ENCODE data around the gene SULF2.

SULF2 gene

GRCh38 chr20:47708953-47709833 is 76.1 kb downstream of the SULF2 start:
- Mint-ChIP-seq H3K36me3 (no peaks in the 10 kb centered on the region), H3K27me3 (peaks cover 15% of the 10 kb centered on the region), H3K9me3 (no peaks in the 10 kb centered on the region), H3K4me1 (peaks cover 45% of the 10 kb centered on the region), H3K27ac (no peak overlapping the region), H3K4me3 (no peak overlapping the region)
- ATAC-seq: no peak

- H3K9me3 Mint-ChIP-seq: no peaks in the 10 kb centered on the region
- peaks cover 21% of the 10 kb centered on the region for H3K27me3 Mint-ChIP-seq
- peak; percentile 74 for ATAC-seq
- H3K4me1 Mint-ChIP-seq: peaks cover 45% of the 10 kb centered on the region
- peak overlapping the region; percentile 6 for H3K4me3 Mint-ChIP-seq
- H3K36me3 Mint-ChIP-seq: no peaks in the 10 kb centered on the region
- peak overlapping the region; percentile 13 for H3K27ac Mint-ChIP-seq
These were observed 77.0 kb downstream of the SULF2 start for GRCh38 chr20:47708140-47708807.

GRCh38 chr20:47706345-47706744 is 78.9 kb downstream of the SULF2 start:
- Mint-ChIP-seq H3K9me3 (no peaks in the 10 kb centered on the region), H3K27ac (no peak overlapping the region), H3K4me3 (no peak overlapping the region), H3K36me3 (no peaks in the 10 kb centered on the region), H3K27me3 (peaks cover 23% of the 10 kb centered on the region), H3K4me1 (peaks cover 49% of the 10 kb centered on the region)
- no peak for ATAC-seq

- no peaks in the 10 kb centered on the region for H3K36me3 Mint-ChIP-seq
- no peak for ATAC-seq
- H3K4me1 Mint-ChIP-seq: peaks cover 47% of the 10 kb centered on the region
- H3K27ac Mint-ChIP-seq: no peak overlapping the region
- H3K27me3 Mint-ChIP-seq: peaks cover 30% of the 10 kb centered on the region
- H3K4me3 Mint-ChIP-seq: no peak overlapping the region
- H3K9me3 Mint-ChIP-seq: no peaks in the 10 kb centered on the region
These were observed 79.8 kb downstream of the SULF2 start for GRCh38 chr20:47705497-47705856.

DNA sequence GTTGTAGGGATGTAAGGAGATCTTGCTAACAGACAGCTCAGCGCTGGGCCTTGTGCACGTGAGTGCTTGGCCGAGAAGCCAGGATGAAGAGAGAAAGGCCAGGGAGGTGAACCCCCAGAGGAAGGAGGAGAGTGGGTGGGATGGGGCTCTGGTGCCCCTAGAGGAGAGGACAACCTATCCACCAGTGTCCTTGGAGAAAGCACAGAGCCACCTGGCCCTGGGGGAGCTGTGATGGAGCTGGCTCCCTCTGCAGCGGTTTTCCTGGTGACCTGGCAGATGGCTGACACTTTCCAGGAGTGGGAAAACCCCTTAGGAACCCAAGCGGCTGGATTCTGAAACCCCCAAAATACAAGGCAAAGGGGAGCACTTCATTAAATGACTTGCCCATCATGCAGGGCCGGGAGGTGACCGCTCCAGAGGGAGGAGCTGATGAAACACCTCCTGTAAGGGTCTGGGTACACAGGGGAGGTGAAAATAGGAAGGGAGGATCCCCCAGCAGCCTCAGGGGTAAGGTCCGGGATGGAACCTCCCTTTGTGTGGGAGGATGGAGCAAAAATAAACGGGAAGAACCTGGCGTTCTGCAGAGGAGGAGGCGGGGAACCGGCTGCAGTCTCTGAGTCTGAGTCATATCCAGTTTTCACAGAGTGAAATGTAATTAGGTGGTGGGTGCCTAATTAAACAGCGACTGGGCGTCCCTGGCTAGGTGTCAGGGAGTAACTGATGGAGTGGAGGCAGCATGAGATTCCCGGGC is 80.4 kb downstream of the SULF2 start:
- H3K4me3 Mint-ChIP-seq: no peak overlapping the region
- no peak overlapping the region for H3K27ac Mint-ChIP-seq
- peaks cover 45% of the 10 kb centered on the region for H3K4me1 Mint-ChIP-seq
- H3K9me3 Mint-ChIP-seq: no peaks in the 10 kb centered on the region
- H3K27me3 Mint-ChIP-seq: peaks cover 30% of the 10 kb centered on the region
- H3K36me3 Mint-ChIP-seq: no peaks in the 10 kb centered on the region
- ATAC-seq: no peak

GRCh38 chr20:47703748-47704147 is 81.5 kb downstream of the SULF2 start:
- Mint-ChIP-seq H3K4me1 (peaks cover 42% of the 10 kb centered on the region), H3K4me3 (no peak overlapping the region), H3K9me3 (no peaks in the 10 kb centered on the region), H3K27ac (no peak overlapping the region), H3K36me3 (no peaks in the 10 kb centered on the region), H3K27me3 (peaks cover 30% of the 10 kb centered on the region)
- ATAC-seq: no peak

- peaks cover 24% of the 10 kb centered on the region for H3K4me1 Mint-ChIP-seq
- H3K36me3 Mint-ChIP-seq: no peaks in the 10 kb centered on the region
- H3K4me3 Mint-ChIP-seq: no peak overlapping the region
These were observed 83.7 kb downstream of the SULF2 start for GRCh38 chr20:47701612-47702011.

GRCh38 chr20:47700327-47700726 is 85.0 kb downstream of the SULF2 start:
- H3K9me3 Mint-ChIP-seq: no peaks in the 10 kb centered on the region
- H3K27ac Mint-ChIP-seq: no peak overlapping the region
- H3K36me3 Mint-ChIP-seq: no peaks in the 10 kb centered on the region
- H3K4me3 Mint-ChIP-seq: no peak overlapping the region
- peaks cover 26% of the 10 kb centered on the region for H3K4me1 Mint-ChIP-seq
- no peak for ATAC-seq
- H3K27me3 Mint-ChIP-seq: peaks cover 30% of the 10 kb centered on the region

More at GRCh38 chr20:47701612-47702011, 83.7 kb downstream of the SULF2 start:
- H3K9me3 Mint-ChIP-seq: no peaks in the 10 kb centered on the region
- H3K27ac Mint-ChIP-seq: no peak overlapping the region
- ATAC-seq: peak; percentile 75
- H3K27me3 Mint-ChIP-seq: peaks cover 30% of the 10 kb centered on the region

- Mint-ChIP-seq H3K4me1 (peaks cover 24% of the 10 kb centered on the region), H3K27me3 (peaks cover 24% of the 10 kb centered on the region), H3K4me3 (no peak overlapping the region), H3K36me3 (no peaks in the 10 kb centered on the region), H3K27ac (no peak overlapping the region), H3K9me3 (no peaks in the 10 kb centered on the region)
- no peak for ATAC-seq
These were observed 85.5 kb downstream of the SULF2 start for GRCh38 chr20:47699818-47700217.

GRCh38 chr20:47698142-47698541 is 87.1 kb downstream of the SULF2 start:
- peaks cover 20% of the 10 kb centered on the region for H3K4me1 Mint-ChIP-seq
- H3K27ac Mint-ChIP-seq: no peak overlapping the region
- no peak overlapping the region for H3K4me3 Mint-ChIP-seq
- no peaks in the 10 kb centered on the region for H3K9me3 Mint-ChIP-seq
- peaks cover 9% of the 10 kb centered on the region for H3K27me3 Mint-ChIP-seq
- ATAC-seq: no peak
- no peaks in the 10 kb centered on the region for H3K36me3 Mint-ChIP-seq

- Mint-ChIP-seq H3K36me3 (no peaks in the 10 kb centered on the region), H3K27me3 (peaks cover 9% of the 10 kb centered on the region), H3K4me3 (no peak overlapping the region), H3K4me1 (peaks cover 18% of the 10 kb centered on the region), H3K27ac (no peak overlapping the region), H3K9me3 (no peaks in the 10 kb centered on the region)
- ATAC-seq: no peak
These were observed 88.4 kb downstream of the SULF2 start for GRCh38 chr20:47696856-47697255.

DNA sequence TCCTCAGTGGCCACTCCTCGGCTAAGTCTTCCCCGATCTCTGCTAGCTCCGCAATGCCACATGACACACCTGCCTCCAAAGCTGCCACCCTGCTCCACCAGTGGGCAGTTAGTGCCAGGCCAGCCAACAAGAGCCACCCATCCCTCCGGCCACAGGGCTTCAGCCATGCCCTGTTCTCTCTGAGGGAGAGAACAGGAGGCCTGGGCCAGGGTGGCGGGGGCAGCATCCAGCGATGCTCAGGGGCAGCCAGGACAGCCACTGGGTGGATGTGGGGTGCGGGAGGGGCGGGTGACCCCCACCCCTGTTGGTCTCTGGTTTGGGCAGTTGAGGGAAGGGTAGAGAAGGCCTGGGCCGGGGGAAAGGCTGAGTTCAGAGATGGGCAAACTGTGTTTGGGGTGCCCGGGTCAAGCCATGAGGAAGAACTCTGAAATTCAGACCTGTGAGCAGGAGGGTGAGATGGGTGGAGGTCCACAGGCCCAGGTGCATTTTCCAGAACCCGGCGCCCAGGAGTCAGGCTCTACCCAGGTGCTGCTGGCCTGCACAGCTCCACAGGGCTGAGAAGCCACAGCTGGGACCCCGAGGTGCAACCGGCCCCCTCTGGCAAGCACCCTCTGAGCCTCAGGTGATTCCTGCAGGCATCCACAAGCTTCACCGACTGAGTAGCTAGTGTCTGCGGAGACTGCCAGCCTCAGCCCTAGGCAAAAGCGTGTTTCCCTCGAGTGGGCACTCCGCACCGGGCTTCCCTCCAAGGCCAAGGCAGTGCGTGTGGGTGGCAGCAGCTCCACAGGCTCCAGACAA is 91.1 kb downstream of the SULF2 start:
- no peaks in the 10 kb centered on the region for H3K36me3 Mint-ChIP-seq
- no peak overlapping the region for H3K27ac Mint-ChIP-seq
- no peaks in the 10 kb centered on the region for H3K9me3 Mint-ChIP-seq
- no peaks in the 10 kb centered on the region for H3K27me3 Mint-ChIP-seq
- H3K4me1 Mint-ChIP-seq: peaks cover 13% of the 10 kb centered on the region
- no peak overlapping the region for H3K4me3 Mint-ChIP-seq
- no peak for ATAC-seq

DNA sequence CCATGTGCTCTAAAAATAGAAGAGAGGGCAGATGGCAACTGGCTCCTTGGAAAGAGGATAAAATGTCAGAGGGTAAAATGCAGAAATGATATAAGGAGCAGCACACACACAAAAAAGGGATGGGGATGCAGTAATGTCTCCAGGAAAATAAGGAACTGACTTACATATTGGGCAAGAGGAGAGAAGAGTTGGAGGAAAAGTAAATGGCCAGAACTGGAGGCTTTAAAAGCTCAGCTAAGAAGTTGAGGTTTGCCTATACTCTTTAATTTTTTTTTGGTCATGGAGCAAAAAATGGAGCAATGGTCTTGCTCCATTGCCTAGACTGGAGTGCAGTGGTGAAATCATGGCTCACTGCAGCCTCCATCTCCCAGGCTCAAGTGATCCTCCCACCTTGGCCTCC is 93.7 kb downstream of the SULF2 start:
- no peak for ATAC-seq
- H3K27ac Mint-ChIP-seq: no peak overlapping the region
- no peaks in the 10 kb centered on the region for H3K36me3 Mint-ChIP-seq
- peaks cover 19% of the 10 kb centered on the region for H3K27me3 Mint-ChIP-seq
- H3K9me3 Mint-ChIP-seq: no peaks in the 10 kb centered on the region
- H3K4me3 Mint-ChIP-seq: no peak overlapping the region
- peaks cover 13% of the 10 kb centered on the region for H3K4me1 Mint-ChIP-seq

DNA sequence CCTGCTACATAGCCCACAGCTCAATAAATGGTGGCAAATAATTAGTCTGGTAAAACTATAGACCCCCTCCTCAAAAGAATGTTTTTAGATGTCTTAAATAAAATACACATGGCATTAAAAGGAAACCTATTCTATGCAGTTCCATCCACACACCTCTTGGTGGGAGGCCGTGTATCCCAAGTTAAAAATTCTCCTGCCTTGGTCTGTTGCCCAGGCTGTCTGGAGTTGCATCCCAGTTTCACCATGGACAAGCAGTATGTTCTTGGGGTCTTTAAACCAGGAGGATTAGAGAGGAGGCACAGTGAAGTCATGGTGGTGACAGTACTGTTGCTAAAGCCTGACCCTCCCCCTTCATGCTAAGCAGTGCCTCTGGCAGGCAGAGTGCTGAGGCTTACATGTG is 95.5 kb downstream of the SULF2 start:
- ATAC-seq: no peak
- H3K27me3 Mint-ChIP-seq: peaks cover 19% of the 10 kb centered on the region
- H3K4me1 Mint-ChIP-seq: peaks cover 6% of the 10 kb centered on the region
- no peaks in the 10 kb centered on the region for H3K36me3 Mint-ChIP-seq
- no peaks in the 10 kb centered on the region for H3K9me3 Mint-ChIP-seq
- H3K4me3 Mint-ChIP-seq: no peak overlapping the region
- no peak overlapping the region for H3K27ac Mint-ChIP-seq

Measured in stimulated activated memory B cell treated with anti-CD40 and anti-IgM and Interleukin-4, amounts not matched to agents 10 μg/mL and 1 μg/mL and 100 μg/mL, for 72 hours (primary cell).